Left lung (tissue), 10 donors: ENCODE measurements around the gene DRC7. TPM values are rescaled to one million over a fixed set of nuclear protein-coding genes. Genes with fewer than 3 reads are reported as not detected.

Source experiments
- ATAC-seq: fragments of 200-7000 bp; cut with Tn5 transposase; one replicate; pipeline ENCODE4 v1.9.1; 2020; ENCODE audit warnings: moderate library complexity
- DNase-seq, 4 donors: peaks; one replicate each; pipeline ENCODE4 v3.0.0-alpha.2; 2013 to 2020
- H3K27ac ChIP-seq, 2 donors: fragments of 200-600 bp; sonication (generic) in 1 of 2; one replicate each; pipeline versions ENCODE4 v1.5.0 to v1.8.0; 2020 to 2021
- H3K27me3 ChIP-seq, 2 donors: fragments of 200-600 bp; sonication (generic) in 1 of 2; one replicate each; pipeline versions ENCODE4 v1.5.0 to v1.8.0; 2020 to 2021
- H3K36me3 ChIP-seq, 2 donors: fragments of 200-600 bp; sonication (generic) in 1 of 2; one replicate each; pipeline versions ENCODE4 v1.5.0 to v1.8.0; 2020 to 2021
- H3K4me1 ChIP-seq, 2 donors: fragments of 200-600 bp; one replicate each; pipeline ENCODE4 v1.8.0; 2021
- H3K4me3 ChIP-seq, 2 donors: fragments of 200-600 bp; sonication (generic) in 1 of 2; one replicate each; pipeline versions ENCODE4 v1.5.0 to v1.8.0; 2020 to 2021; ENCODE audit warnings: mild to moderate bottlenecking in 1 of 2
- H3K9me3 ChIP-seq, 2 donors: fragments of 200-600 bp; sonication (generic) in 1 of 2; one replicate each; pipeline versions ENCODE4 v1.5.0 to v1.8.0; 2020 to 2021
- CTCF ChIP-seq, 2 donors: fragments of 200-600 bp; sonication (generic) in 1 of 2; IDR thresholded peaks; one replicate each; pipeline versions ENCODE4 v1.5.0 to v1.8.0; 2021; ENCODE audit warnings: antibody characterized with exemption in 2 of 2
- intact Hi-C, 2 donors: fragments of 100-400 bp; cut with DNase I; formaldehyde crosslinking; loops; one replicate each; pipeline versions ENCODE4 v1.11.2 to v1.14.2; 2022
- polyA plus RNA-seq, 6 donors: library from polyadenylated mRNA; unstranded; fragments of 120-200 nt; gene quantifications; one replicate each; pipeline ENCODE4 v1.2.1, GENCODE V29; 2013; ENCODE audit not compliant: insufficient read length in 6 of 6
- total RNA-seq, 2 donors: library from RNA; stranded (reverse); fragmentation: NEBNext Ultra II Directional; extraction: Animal tissue kit (Norgen Biotek cat#: 25700); gene quantifications; one replicate each; pipeline ENCODE4 v1.2.1, GENCODE V29; 2021
- donor health status: DM: no; HTN: yes; CAD: no.
- donor health status: DM: no; HTN: no; CAD: no.

Gene DRC7
- total and polyA plus RNA-seq, 8 donors = 0.52 to 4.3 (median 2.4) TPM

- intact Hi-C loops = no loop called here
- ATAC-seq (no peak), DNase-seq (no peak)
- Histone ChIP-seq H3K4me3 (no peak overlapping the region), H3K27ac (peak overlapping the region in 1 of 2 donors; percentile 84), H3K27me3 (peaks cover 0 to 15% of the 10 kb centered on the region in 2 donors), H3K9me3 (no peaks in the 10 kb centered on the region), H3K4me1 (peaks cover 0 to 50% of the 10 kb centered on the region in 2 donors), H3K36me3 (peaks cover 0 to 6% of the 10 kb centered on the region in 2 donors)
- no peak for TF ChIP-seq CTCF (IDR thresholded peaks at IDR 0.05)
These were observed 4.6 kb upstream of the DRC7 start for GRCh38 chr16:57689762-57690558.

GRCh38 chr16:57690782-57691471 lies 3.7 kb upstream of the DRC7 start:
- TF ChIP-seq CTCF (IDR thresholded peaks at IDR 0.05) = no peak
- intact Hi-C loops = no loop called here
- Histone ChIP-seq H3K9me3 (no peaks in the 10 kb centered on the region), H3K36me3 (peaks cover 0 to 6% of the 10 kb centered on the region in 2 donors), H3K4me3 (no peak overlapping the region), H3K27ac (peak overlapping the region in 1 of 2 donors; percentile 84), H3K4me1 (peaks cover 0 to 54% of the 10 kb centered on the region in 2 donors), H3K27me3 (peaks cover 0 to 15% of the 10 kb centered on the region in 2 donors)
- ATAC-seq (no peak), DNase-seq (no peak)

GRCh38 chr16:57692636-57693035 lies 2.0 kb upstream of the DRC7 start:
- Histone ChIP-seq H3K27me3 (peaks cover 0 to 15% of the 10 kb centered on the region in 2 donors), H3K4me3 (no peak overlapping the region), H3K27ac (no peak overlapping the region), H3K9me3 (no peaks in the 10 kb centered on the region), H3K36me3 (no peaks in the 10 kb centered on the region), H3K4me1 (peaks cover 0 to 44% of the 10 kb centered on the region in 2 donors)
- ATAC-seq (no peak), DNase-seq (no peak)
- intact Hi-C loops = no loop called here
- no peak for TF ChIP-seq CTCF (IDR thresholded peaks at IDR 0.05)

GRCh38 chr16:57693550-57693949 lies 1.1 kb upstream of the DRC7 start:
- peaks cover 0 to 36% of the 10 kb centered on the region in 2 donors for H3K4me1 ChIP-seq
- peaks cover 0 to 14% of the 10 kb centered on the region in 2 donors for H3K27me3 ChIP-seq
- TF ChIP-seq CTCF (IDR thresholded peaks at IDR 0.05) = no peak
- no peak overlapping the region for H3K27ac ChIP-seq
- no peaks in the 10 kb centered on the region for H3K9me3 ChIP-seq
- intact Hi-C loops = no loop called here
- H3K36me3 ChIP-seq = no peaks in the 10 kb centered on the region
- ATAC-seq (no peak), DNase-seq (no peak)
- no peak overlapping the region for H3K4me3 ChIP-seq

- no peak overlapping the region for H3K4me3 ChIP-seq
- intact Hi-C loops = no loop called here
- ATAC-seq = no peak
- H3K4me1 ChIP-seq = peaks cover 0 to 29% of the 10 kb centered on the region in 2 donors
- peaks cover 0 to 7% of the 10 kb centered on the region in 2 donors for H3K27me3 ChIP-seq
- H3K9me3 ChIP-seq = no peaks in the 10 kb centered on the region
- no peak for TF ChIP-seq CTCF (IDR thresholded peaks at IDR 0.05)
- peak overlapping the region in 1 of 2 donors; percentile 73 for H3K27ac ChIP-seq
- DNase-seq = no peak
- H3K36me3 ChIP-seq = no peaks in the 10 kb centered on the region
These were observed 328 bp upstream of the DRC7 start for GRCh38 chr16:57694231-57694724.
